HEK293 (cell line): Measurements from ENCODE around the gene FUT8.

Experiments used
- CTCF ChIA-PET: fragments of 350-600 bp; formaldehyde crosslinking; extraction: SDS; loops from one replicate; lab custom pipeline; 2021; ENCODE audit warnings: antibody characterized with exemption; lab: Yijun Ruan, JAX
- POLR2A ChIA-PET: fragments of 300-600 bp; formaldehyde crosslinking; extraction: SDS; loops from one replicate; lab custom pipeline; 2020; ENCODE audit warnings: antibody characterized with exemption, inconsistent platforms; lab: Yijun Ruan, JAX
- H3K27ac ChIP-seq: fragments of 200-500 bp; sonication (Bioruptor generic); 2 replicates; pipeline ENCODE4 v1.5.1; 2014; ENCODE audit warnings: low read depth, low read length, control low read depth, inconsistent platforms; ENCODE audit errors: extremely low read depth
- H3K36me3 ChIP-seq, 2 experiments: fragments of 200-500 bp in 1 of 2; sonication (Bioruptor generic) in 1 of 2; 1 replicate in 1 of 2; 2 replicates in 1 of 2; pipeline ENCODE4 v1.5.1; 2014 to 2017; ENCODE audit warnings: inconsistent platforms in 2 of 2, low read length in 2 of 2; ENCODE audit not compliant: control insufficient read depth in 2 of 2, insufficient read depth in 1 of 2
- H3K4me1 ChIP-seq: fragments of 200-500 bp; sonication (Bioruptor generic); 2 replicates; pipeline ENCODE4 v1.5.1; 2014; ENCODE audit warnings: mild to moderate bottlenecking, low read length, inconsistent platforms; ENCODE audit not compliant: control insufficient read depth, insufficient read depth
- H3K4me3 ChIP-seq: 2 replicates; pipeline ENCODE4 v1.5.1; 2011; ENCODE audit warnings: low read depth, mild to moderate bottlenecking, control low read depth, low read length, moderate library complexity
- H3K9me3 ChIP-seq: fragments of 200-500 bp; sonication (Bioruptor generic); 2 replicates; pipeline ENCODE4 v1.5.1; 2014; ENCODE audit warnings: low read depth, low read length, inconsistent platforms; ENCODE audit not compliant: control insufficient read depth, insufficient read depth
- BCL11A ChIP-seq: fragments of 450-650 bp; formaldehyde crosslinking; IDR thresholded peaks from 2 replicates; pipeline ENCODE4 v1.5.1; 2016; ENCODE audit warnings: low read depth, missing biosample characterization, missing genetic modification characterization
- GLI2 ChIP-seq: fragments of 450-650 bp; formaldehyde crosslinking; IDR thresholded peaks from 2 replicates; pipeline ENCODE4; 2017; ENCODE audit warnings: missing biosample characterization, missing genetic modification characterization, low read depth, borderline replicate concordance
- GLIS1 ChIP-seq: fragments of 450-650 bp; formaldehyde crosslinking; IDR thresholded peaks from 2 replicates; pipeline ENCODE4 v1.5.1; 2016; ENCODE audit warnings: missing biosample characterization, missing genetic modification characterization
- MZF1 ChIP-seq: fragments of 450-650 bp; formaldehyde crosslinking; IDR thresholded peaks from 2 replicates; pipeline ENCODE4 v1.5.1; 2017; ENCODE audit warnings: missing biosample characterization, missing genetic modification characterization, borderline replicate concordance
- OVOL3 ChIP-seq: fragments of 450-650 bp; formaldehyde crosslinking; IDR thresholded peaks from 2 replicates; pipeline ENCODE4 v1.5.1; 2016; ENCODE audit warnings: missing biosample characterization, missing genetic modification characterization
- PRDM1 ChIP-seq: fragments of 450-650 bp; formaldehyde crosslinking; IDR thresholded peaks from 2 replicates; pipeline ENCODE4; 2016; ENCODE audit warnings: missing biosample characterization, missing genetic modification characterization
- SETDB1 ChIP-seq: IDR thresholded peaks from one replicate; pipeline ENCODE4 v1.6.1; 2017; ENCODE audit warnings: mild to moderate bottlenecking, low read length, moderate library complexity, mixed read lengths; ENCODE audit not compliant: insufficient read length
- ZBTB20 ChIP-seq: fragments of 450-650 bp; formaldehyde crosslinking; IDR thresholded peaks from 2 replicates; pipeline ENCODE4 v1.5.1; 2016; ENCODE audit warnings: missing biosample characterization, missing genetic modification characterization
- ZNF121 ChIP-seq: fragments of 450-650 bp; formaldehyde crosslinking; IDR thresholded peaks from 2 replicates; pipeline ENCODE4 v1.5.1; 2016; ENCODE audit warnings: missing biosample characterization, missing genetic modification characterization
- ZNF24 ChIP-seq: fragments of 450-650 bp; formaldehyde crosslinking; IDR thresholded peaks from 2 replicates; pipeline ENCODE4 v1.5.1; 2016; ENCODE audit warnings: missing biosample characterization, missing genetic modification characterization
- ZNF302 ChIP-seq: fragments of 450-650 bp; formaldehyde crosslinking; IDR thresholded peaks from 2 replicates; pipeline ENCODE4 v1.5.1; 2016; ENCODE audit warnings: missing biosample characterization, missing genetic modification characterization, low read depth
- ZNF335 ChIP-seq: fragments of 450-650 bp; formaldehyde crosslinking; conservative IDR thresholded peaks from 2 replicates; pipeline ENCODE4 v1.5.1; 2016; ENCODE audit warnings: missing biosample characterization, missing genetic modification characterization
- ZNF518A ChIP-seq: fragments of 450-650 bp; formaldehyde crosslinking; conservative IDR thresholded peaks from 2 replicates; pipeline ENCODE4 v1.5.1; 2016; ENCODE audit warnings: low read depth, missing biosample characterization, missing genetic modification characterization
- ZNF561 ChIP-seq: fragments of 450-650 bp; IDR thresholded peaks from 2 replicates; pipeline ENCODE4 v1.5.1; 2018; ENCODE audit warnings: missing biosample characterization, missing genetic modification characterization, borderline replicate concordance
- ZNF580 ChIP-seq: fragments of 450-650 bp; formaldehyde crosslinking; IDR thresholded peaks from 2 replicates; pipeline ENCODE4 v1.5.1; 2016; ENCODE audit warnings: missing biosample characterization, missing genetic modification characterization
- ZNF658 ChIP-seq: fragments of 450-650 bp; formaldehyde crosslinking; IDR thresholded peaks from 2 replicates; pipeline ENCODE4; 2016; ENCODE audit warnings: missing biosample characterization, missing genetic modification characterization
- ZNF660 ChIP-seq: fragments of 450-650 bp; IDR thresholded peaks from 2 replicates; pipeline ENCODE4 v1.5.1; 2018; ENCODE audit warnings: missing biosample characterization, mild to moderate bottlenecking, missing genetic modification characterization
- ZNF747 ChIP-seq: fragments of 450-650 bp; formaldehyde crosslinking; IDR thresholded peaks from 2 replicates; pipeline ENCODE4 v1.5.1; 2016; ENCODE audit warnings: missing biosample characterization, missing genetic modification characterization
- ZXDB ChIP-seq: fragments of 450-650 bp; formaldehyde crosslinking; IDR thresholded peaks from 2 replicates; pipeline ENCODE4 v1.5.1; 2016; ENCODE audit warnings: missing biosample characterization, missing genetic modification characterization

FUT8 gene

GRCh38 chr14:65408113-65408512 is 4.4 kb upstream of the FUT8 start:
- H3K4me1 ChIP-seq: no peaks in the 10 kb centered on the region
- no peak overlapping the region for H3K4me3 ChIP-seq
- no peaks in the 10 kb centered on the region for H3K36me3 ChIP-seq
- no peak for TF ChIP-seq PRDM1 (tag by site-specific recombination)
- TF ChIP-seq ZNF121 (tag by site-specific recombination): no peak
- TF ChIP-seq ZNF302 (tag by site-specific recombination): no peak
- no peak for TF ChIP-seq BCL11A (tag by site-specific recombination)
- TF ChIP-seq ZNF747 (tag by site-specific recombination): no peak
- TF ChIP-seq ZNF24 (tag by site-specific recombination): no peak
- TF ChIP-seq OVOL3: no peak
- TF ChIP-seq ZXDB (tag by site-specific recombination): no peak
- TF ChIP-seq ZNF518A (tag by site-specific recombination): no peak
- TF ChIP-seq ZBTB20 (tag by site-specific recombination): no peak
- no peak for TF ChIP-seq MZF1 (tag by site-specific recombination)
- TF ChIP-seq ZNF658: no peak
- no peak for TF ChIP-seq ZNF580
- no peak for TF ChIP-seq SETDB1
- TF ChIP-seq ZNF660 (tag by site-specific recombination): no peak
- no peak for TF ChIP-seq GLI2 (tag by site-specific recombination)
- no peak for TF ChIP-seq ZNF561 (tag by site-specific recombination)
- no peak for TF ChIP-seq GLIS1 (tag by site-specific recombination)
- POLR2A ChIA-PET: no interaction called here
- H3K27ac ChIP-seq: no peak overlapping the region
- no peaks in the 10 kb centered on the region for H3K9me3 ChIP-seq
- CTCF ChIA-PET: no interaction called here

- TF ChIP-seq ZNF121 (tag by site-specific recombination) (peak; percentile 55; the same call in 1 of the 2 replicates), ZNF335 (no peak)
- H3K27ac ChIP-seq: no peak overlapping the region
- CTCF ChIA-PET: interaction anchor here (0.6 to 1.5 kb wide), 4 partner anchors 9 to 1251 kb away, joined by 3 to 5 read pairs (median 4); no protein-coding TSS in a partner anchor
- POLR2A ChIA-PET: interaction anchor here (0.7 kb wide), 3 partner anchors 8 to 94 kb away, joined by 3 to 7 read pairs (median 7); no protein-coding TSS in a partner anchor
- no peak overlapping the region for H3K4me3 ChIP-seq
- 0 out of 2 replicates have a peak, but pooled peaks cover 2% of the 10 kb centered on the region for H3K4me1 ChIP-seq
- no peaks in the 10 kb centered on the region for H3K36me3 ChIP-seq
- H3K9me3 ChIP-seq: no peaks in the 10 kb centered on the region
Measured at GRCh38 chr14:65410640-65411039, 1.9 kb upstream of the FUT8 start.
